Stimulated activated CD4-positive, alpha-beta T cell treated with anti-CD3 and anti-CD28 coated beads, Interleukin-4, amount 100 ng/mL, for 24 hours (primary cell): ENCODE results near the gene KRT74.

Experiments
- DNase-seq: peaks from one replicate; pipeline ENCODE4 v3.0.0-alpha.2; 2020

KRT74 gene

GRCh38 chr12:52533686-52534470, 39.8 kb downstream of the KRT74 start:
- no peak for DNase-seq

- DNase-seq, result no peak
These were observed 41.0 kb downstream of the KRT74 start for GRCh38 chr12:52532636-52533035.

GRCh38 chr12:52531566-52532300, 41.9 kb downstream of the KRT74 start:
- no peak for DNase-seq

- DNase-seq, result no peak
These were observed 42.7 kb downstream of the KRT74 start for GRCh38 chr12:52530905-52531304.

- no peak for DNase-seq
These were observed 43.3 kb downstream of the KRT74 start for GRCh38 chr12:52530366-52530765.

- no peak for DNase-seq
These were observed 43.8 kb downstream of the KRT74 start for GRCh38 chr12:52529846-52530245.

- no peak for DNase-seq
These were observed 44.2 kb downstream of the KRT74 start for GRCh38 chr12:52529417-52529816.

GRCh38 chr12:52528641-52529143, 45.0 kb downstream of the KRT74 start:
- DNase-seq, result no peak

- DNase-seq, result no peak
These were observed 46.4 kb downstream of the KRT74 start for GRCh38 chr12:52527121-52527800.

GRCh38 chr12:52526511-52526951, 47.1 kb downstream of the KRT74 start:
- no peak for DNase-seq

- no peak for DNase-seq
These were observed 47.8 kb downstream of the KRT74 start for GRCh38 chr12:52525661-52526499.

GRCh38 chr12:52524898-52525591, 48.6 kb downstream of the KRT74 start:
- no peak for DNase-seq

GRCh38 chr12:52524241-52524897, 49.3 kb downstream of the KRT74 start:
- no peak for DNase-seq

GRCh38 chr12:52523824-52524223, 49.8 kb downstream of the KRT74 start:
- DNase-seq, result no peak

GRCh38 chr12:52522346-52523011, 51.2 kb downstream of the KRT74 start:
- no peak for DNase-seq

- DNase-seq, result no peak
These were observed 51.9 kb downstream of the KRT74 start for GRCh38 chr12:52521568-52522266.

- DNase-seq, result no peak
These were observed 52.5 kb downstream of the KRT74 start for GRCh38 chr12:52521175-52521567.

- DNase-seq, result no peak
These were observed 53.6 kb downstream of the KRT74 start, which contains the start of gene KRT5 for GRCh38 chr12:52519826-52520662. Gene KRT5, minus strand, starts transcription at chr12:52520394. Its CDS starts 98 bp downstream, at chr12:52520296.

GRCh38 chr12:52519387-52519703, 54.3 kb downstream of the KRT74 start:
- DNase-seq, result no peak
